Choroid plexus epithelial cell (primary cell): ENCODE measurements around the gene MARVELD2.

Source experiments
- DNase-seq: peaks from one replicate; pipeline ENCODE4 v3.0.0-alpha.2; 2010; ENCODE audit warnings: low read depth
- H3K4me3 ChIP-seq: 2 replicates; pipeline ENCODE4 v1.5.1; 2011; ENCODE audit warnings: low read depth, mild to moderate bottlenecking, control low read depth, low read length, moderate library complexity
- CTCF ChIP-seq: conservative IDR thresholded peaks from 2 replicates; pipeline ENCODE4 v1.5.1; 2011; ENCODE audit warnings: low read depth, mild to moderate bottlenecking, control low read depth, inconsistent platforms, low read length, moderate library complexity

The MARVELD2 gene

GRCh38 chr5:69374911-69375446, 39.9 kb upstream of the MARVELD2 start:
- H3K4me3 ChIP-seq: no peak overlapping the region
- TF ChIP-seq CTCF: no peak
- no peak for DNase-seq

GRCh38 chr5:69378376-69378775, 36.5 kb upstream of the MARVELD2 start:
- no peak for DNase-seq
- H3K4me3 ChIP-seq: no peak overlapping the region
- no peak for TF ChIP-seq CTCF

- no peak for TF ChIP-seq CTCF
Observed at GRCh38 chr5:69404659-69405330, 10.1 kb upstream of the MARVELD2 start.

GRCh38 chr5:69415584-69415958, 655 bp downstream of the MARVELD2 start:
- H3K4me3 ChIP-seq: peak overlapping the region; percentile 67
- TF ChIP-seq CTCF: no peak
- DNase-seq: no peak

More at GRCh38 chr5:69404659-69405330, 10.1 kb upstream of the MARVELD2 start:
- no peak overlapping the region for H3K4me3 ChIP-seq
- DNase-seq: no peak

- no peak for DNase-seq
- no peak overlapping the region for H3K4me3 ChIP-seq
- TF ChIP-seq CTCF: no peak
Observed at GRCh38 chr5:69416180-69416579, 1.3 kb downstream of the MARVELD2 start.

- TF ChIP-seq CTCF: no peak
- no peak overlapping the region for H3K4me3 ChIP-seq
- DNase-seq: no peak
Observed at GRCh38 chr5:69416699-69417098, 1.8 kb downstream of the MARVELD2 start.

GRCh38 chr5:69418554-69418953, 3.6 kb downstream of the MARVELD2 start:
- no peak for TF ChIP-seq CTCF
- no peak for DNase-seq
- no peak overlapping the region for H3K4me3 ChIP-seq
